Measurements from ENCODE around the gene COBL.

The COBL gene

GRCh38 chr7:51273360-51273759, 43.2 kb downstream of the COBL start:
- no peak for DNase-seq

GRCh38 chr7:51270965-51271364, 45.6 kb downstream of the COBL start:
- DNase-seq, result no peak

GRCh38 chr7:51269911-51270310, 46.7 kb downstream of the COBL start:
- no peak for DNase-seq

- DNase-seq, result no peak
These were observed 47.3 kb downstream of the COBL start for GRCh38 chr7:51269321-51269720.

- DNase-seq, result no peak
These were observed 47.8 kb downstream of the COBL start for GRCh38 chr7:51268859-51269258.

GRCh38 chr7:51267169-51267568, 49.4 kb downstream of the COBL start:
- no peak for DNase-seq

- DNase-seq, result no peak
These were observed 51.3 kb downstream of the COBL start for GRCh38 chr7:51265066-51265907.

GRCh38 chr7:51263631-51264484, 52.8 kb downstream of the COBL start:
- DNase-seq, result no peak

GRCh38 chr7:51262796-51263531, 53.6 kb downstream of the COBL start:
- no peak for DNase-seq

- no peak for DNase-seq
These were observed 54.4 kb downstream of the COBL start for GRCh38 chr7:51261950-51262795.

GRCh38 chr7:51261117-51261835, 55.3 kb downstream of the COBL start:
- no peak for DNase-seq

GRCh38 chr7:51260516-51260915, 56.1 kb downstream of the COBL start:
- no peak for DNase-seq

- no peak for DNase-seq
These were observed 56.8 kb downstream of the COBL start for GRCh38 chr7:51259766-51260165.

GRCh38 chr7:51256916-51257315, 59.7 kb downstream of the COBL start:
- DNase-seq, result no peak

- DNase-seq, result no peak
These were observed 60.3 kb downstream of the COBL start for GRCh38 chr7:51256209-51256781.

- no peak for DNase-seq
These were observed 60.9 kb downstream of the COBL start for GRCh38 chr7:51255536-51256208.

GRCh38 chr7:51255036-51255435, 61.6 kb downstream of the COBL start:
- no peak for DNase-seq

- no peak for DNase-seq
These were observed 63.5 kb downstream of the COBL start for GRCh38 chr7:51253157-51253556.

GRCh38 chr7:51251290-51251689, 65.3 kb downstream of the COBL start:
- DNase-seq, result no peak

GRCh38 chr7:51250512-51250911, 66.1 kb downstream of the COBL start:
- no peak for DNase-seq

- DNase-seq, result no peak
These were observed 66.6 kb downstream of the COBL start for GRCh38 chr7:51249991-51250390.
